ENCODE measurements around the gene CCDC12. TPM values are rescaled to one million over a fixed set of nuclear protein-coding genes. Genes with fewer than 3 reads are reported as not detected.

Gene CCDC12
- total and polyA plus RNA-seq, 2 of the 13 experiments (the other 11 are each of a cell fraction or from before 2014, with no cell fraction given), result 30.1 to 49.5 TPM

DNA sequence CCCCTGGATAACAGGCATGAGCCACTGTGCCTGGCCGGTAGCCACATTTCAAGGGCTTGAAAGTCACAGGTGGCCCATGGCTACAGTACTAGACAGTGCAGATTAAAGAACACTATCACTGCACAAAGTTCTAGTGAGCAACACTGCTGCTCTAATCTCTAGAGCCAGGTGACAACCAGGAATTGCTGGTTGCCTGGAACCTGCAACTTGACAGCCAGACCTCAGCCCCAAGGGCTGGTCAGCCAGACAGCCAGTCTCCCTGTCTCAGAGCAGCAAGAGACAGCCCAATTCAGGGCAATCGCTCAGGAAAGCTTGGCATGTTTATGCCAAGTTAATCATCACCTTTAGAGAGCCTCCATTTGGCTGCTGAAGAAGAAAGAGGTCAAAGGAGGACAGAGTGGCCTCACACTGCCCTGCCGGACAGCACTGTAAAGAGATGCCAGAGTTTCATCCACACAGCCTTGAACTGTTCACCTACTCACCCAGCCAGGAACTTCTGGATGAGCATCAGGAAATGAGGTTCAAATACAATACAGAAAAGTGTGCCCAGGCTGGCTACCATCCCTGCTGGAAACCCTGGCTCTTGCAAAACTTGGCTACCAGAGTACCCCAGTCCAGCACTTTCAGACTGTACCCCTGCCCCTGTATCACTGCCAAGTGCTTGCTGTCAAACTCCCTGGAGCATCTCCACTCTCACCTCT, 6.0 kb downstream of the CCDC12 start (continued):
- TF ChIP-seq, protein P1, sequence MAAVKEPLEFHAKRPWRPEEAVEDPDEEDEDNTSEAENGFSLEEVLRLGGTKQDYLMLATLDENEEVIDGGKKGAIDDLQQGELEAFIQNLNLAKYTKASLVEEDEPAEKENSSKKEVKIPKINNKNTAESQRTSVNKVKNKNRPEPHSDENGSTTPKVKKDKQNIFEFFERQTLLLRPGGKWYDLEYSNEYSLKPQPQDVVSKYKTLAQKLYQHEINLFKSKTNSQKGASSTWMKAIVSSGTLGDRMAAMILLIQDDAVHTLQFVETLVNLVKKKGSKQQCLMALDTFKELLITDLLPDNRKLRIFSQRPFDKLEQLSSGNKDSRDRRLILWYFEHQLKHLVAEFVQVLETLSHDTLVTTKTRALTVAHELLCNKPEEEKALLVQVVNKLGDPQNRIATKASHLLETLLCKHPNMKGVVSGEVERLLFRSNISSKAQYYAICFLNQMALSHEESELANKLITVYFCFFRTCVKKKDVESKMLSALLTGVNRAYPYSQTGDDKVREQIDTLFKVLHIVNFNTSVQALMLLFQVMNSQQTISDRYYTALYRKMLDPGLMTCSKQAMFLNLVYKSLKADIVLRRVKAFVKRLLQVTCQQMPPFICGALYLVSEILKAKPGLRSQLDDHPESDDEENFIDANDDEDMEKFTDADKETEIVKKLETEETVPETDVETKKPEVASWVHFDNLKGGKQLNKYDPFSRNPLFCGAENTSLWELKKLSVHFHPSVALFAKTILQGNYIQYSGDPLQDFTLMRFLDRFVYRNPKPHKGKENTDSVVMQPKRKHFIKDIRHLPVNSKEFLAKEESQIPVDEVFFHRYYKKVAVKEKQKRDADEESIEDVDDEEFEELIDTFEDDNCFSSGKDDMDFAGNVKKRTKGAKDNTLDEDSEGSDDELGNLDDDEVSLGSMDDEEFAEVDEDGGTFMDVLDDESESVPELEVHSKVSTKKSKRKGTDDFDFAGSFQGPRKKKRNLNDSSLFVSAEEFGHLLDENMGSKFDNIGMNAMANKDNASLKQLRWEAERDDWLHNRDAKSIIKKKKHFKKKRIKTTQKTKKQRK (IDR thresholded peaks at IDR 0.05; ENCODE audit: low read length), result no peak
- TF ChIP-seq GZF1 (CRISPR knock-in tag; IDR thresholded peaks at IDR 0.05) (no peak), JUN (CRISPR knock-in tag; IDR thresholded peaks at IDR 0.05) (no peak), ZNF501 (CRISPR knock-in tag; IDR thresholded peaks at IDR 0.05) (peak; percentile 84), KLF12 (CRISPR knock-in tag; IDR thresholded peaks at IDR 0.05; ENCODE audit: borderline replicate concordance) (no peak), MAF1 (CRISPR knock-in tag; IDR thresholded peaks at IDR 0.05; ENCODE audit: borderline replicate concordance) (no peak), ZNF83 (CRISPR knock-in tag; IDR thresholded peaks at IDR 0.05; ENCODE audit: borderline replicate concordance) (no peak), ATAD3A (CRISPR knock-in tag; IDR thresholded peaks at IDR 0.05) (no peak), CHD4 (IDR thresholded peaks at IDR 0.05; ENCODE audit: borderline replicate concordance, low read length) (no peak), STAG1 (CRISPR knock-in tag; IDR thresholded peaks at IDR 0.05) (peak; percentile 15; the same call in 1 of the 2 replicates), PCBP2 (optimal IDR thresholded peaks at IDR 0.05; ENCODE audit: low read depth, low read length, poor library complexity, severe bottlenecking) (no peak), ZNF10 (CRISPR knock-in tag; IDR thresholded peaks at IDR 0.05; ENCODE audit: borderline replicate concordance, low read depth) (no peak), IKZF4 (CRISPR knock-in tag; IDR thresholded peaks at IDR 0.05; ENCODE audit: borderline replicate concordance, low read depth, not compliant biosample characterization) (no peak), KDM3A (CRISPR knock-in tag; IDR thresholded peaks at IDR 0.05; ENCODE audit: low read depth) (0 out of 2 replicates have a peak, but pooled peaks have one; percentile 53), CREM (IDR thresholded peaks at IDR 0.05) (peak; percentile 71), CREM (CRISPR knock-in tag; IDR thresholded peaks at IDR 0.05) (no peak), ZSCAN22 (CRISPR knock-in tag; IDR thresholded peaks at IDR 0.05) (no peak), ZEB1 (IDR thresholded peaks at IDR 0.05; ENCODE audit: insufficient replicate concordance, low read depth) (peak; percentile 60), NFKB2 (CRISPR knock-in tag; IDR thresholded peaks at IDR 0.05; ENCODE audit: borderline replicate concordance) (no peak), ZNF484 (CRISPR knock-in tag; IDR thresholded peaks at IDR 0.05; ENCODE audit: borderline replicate concordance, low read depth) (no peak), ZNF660 (CRISPR knock-in tag; IDR thresholded peaks at IDR 0.05; ENCODE audit: borderline replicate concordance, low read depth) (no peak), TBL1XR1 (IDR thresholded peaks at IDR 0.05; ENCODE audit: borderline replicate concordance, low read length, partially characterized antibody) (peak; percentile 98), MTF2 (CRISPR knock-in tag; IDR thresholded peaks at IDR 0.05; ENCODE audit: borderline replicate concordance) (no peak), PHF21A (CRISPR knock-in tag; IDR thresholded peaks at IDR 0.05) (peak; percentile 86)
- TF ChIP-seq, protein P2, sequence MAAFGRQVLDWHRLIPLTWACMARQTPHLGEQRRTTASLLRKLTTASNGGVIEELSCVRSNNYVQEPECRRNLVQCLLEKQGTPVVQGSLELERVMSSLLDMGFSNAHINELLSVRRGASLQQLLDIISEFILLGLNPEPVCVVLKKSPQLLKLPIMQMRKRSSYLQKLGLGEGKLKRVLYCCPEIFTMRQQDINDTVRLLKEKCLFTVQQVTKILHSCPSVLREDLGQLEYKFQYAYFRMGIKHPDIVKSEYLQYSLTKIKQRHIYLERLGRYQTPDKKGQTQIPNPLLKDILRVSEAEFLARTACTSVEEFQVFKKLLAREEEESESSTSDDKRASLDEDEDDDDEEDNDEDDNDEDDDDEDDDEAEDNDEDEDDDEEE (CRISPR knock-in tag; IDR thresholded peaks at IDR 0.05), result no peak
- TF ChIP-seq, protein P3, sequence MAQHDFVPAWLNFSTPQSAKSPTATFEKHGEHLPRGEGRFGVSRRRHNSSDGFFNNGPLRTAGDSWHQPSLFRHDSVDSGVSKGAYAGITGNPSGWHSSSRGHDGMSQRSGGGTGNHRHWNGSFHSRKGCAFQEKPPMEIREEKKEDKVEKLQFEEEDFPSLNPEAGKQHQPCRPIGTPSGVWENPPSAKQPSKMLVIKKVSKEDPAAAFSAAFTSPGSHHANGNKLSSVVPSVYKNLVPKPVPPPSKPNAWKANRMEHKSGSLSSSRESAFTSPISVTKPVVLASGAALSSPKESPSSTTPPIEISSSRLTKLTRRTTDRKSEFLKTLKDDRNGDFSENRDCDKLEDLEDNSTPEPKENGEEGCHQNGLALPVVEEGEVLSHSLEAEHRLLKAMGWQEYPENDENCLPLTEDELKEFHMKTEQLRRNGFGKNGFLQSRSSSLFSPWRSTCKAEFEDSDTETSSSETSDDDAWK (CRISPR knock-in tag; IDR thresholded peaks at IDR 0.05), result no peak
